NCI-H748 (cell line): ENCODE data around the gene ZC2HC1C.
A peak's percentile ranks its signal among the peaks of the same experiment; 100 is the strongest.

Experiments used
- DNase-seq: peaks from one replicate; lab custom pipeline; 2025; ENCODE audit not compliant: unreplicated experiment; lab: John Stamatoyannopoulos, UW

ZC2HC1C gene, protein sequence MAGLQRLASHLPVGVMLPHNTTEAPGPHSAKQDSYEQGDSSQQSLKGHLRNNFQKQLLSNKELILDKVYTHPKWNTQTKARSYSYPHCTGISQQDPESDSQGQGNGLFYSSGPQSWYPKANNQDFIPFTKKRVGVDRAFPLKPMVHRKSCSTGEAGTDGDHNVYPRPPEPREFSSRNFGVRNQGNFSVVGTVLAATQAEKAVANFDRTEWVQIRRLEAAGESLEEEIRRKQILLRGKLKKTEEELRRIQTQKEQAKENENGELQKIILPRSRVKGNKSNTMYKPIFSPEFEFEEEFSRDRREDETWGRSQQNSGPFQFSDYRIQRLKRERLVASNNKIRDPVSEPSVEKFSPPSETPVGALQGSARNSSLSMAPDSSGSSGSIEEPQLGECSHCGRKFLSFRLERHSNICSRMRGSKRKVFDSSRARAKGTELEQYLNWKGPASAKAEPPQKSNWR

DNA sequence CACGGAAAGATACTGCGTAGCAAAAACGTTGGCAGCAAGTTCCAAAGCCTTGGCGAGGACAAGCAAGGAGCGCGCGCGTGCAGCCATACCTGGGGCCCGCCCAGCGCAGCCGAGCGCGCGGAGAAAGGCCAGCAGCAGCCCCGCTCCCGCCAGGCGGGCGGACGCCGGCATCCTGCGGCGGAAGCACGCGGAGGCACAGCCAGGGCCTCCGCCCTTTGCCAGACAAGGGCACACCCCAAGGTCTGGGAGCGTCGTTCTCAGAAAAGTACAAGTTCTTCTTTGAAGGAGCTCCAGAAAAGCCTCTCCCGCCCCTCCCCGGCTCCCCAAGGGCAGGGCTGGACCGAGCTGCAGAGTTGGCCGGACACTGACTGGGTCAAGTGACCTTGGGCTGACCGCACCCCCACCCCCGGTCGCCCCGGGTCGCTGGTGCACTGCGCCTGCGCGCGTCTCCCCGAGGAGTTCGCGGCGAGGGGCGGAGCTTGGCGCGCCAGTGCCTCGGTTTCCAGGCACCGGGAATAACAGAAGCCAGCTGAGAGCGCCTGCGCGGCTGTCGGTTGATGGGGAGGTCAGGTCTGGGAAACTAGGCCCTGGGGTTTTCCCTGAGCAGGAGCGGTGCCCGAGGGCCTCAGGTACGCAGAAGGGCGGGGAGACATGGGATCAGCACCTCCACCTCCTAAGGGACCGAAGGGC lies at the start of gene ZC2HC1C:
Gene ZC2HC1C (plus strand): TSS at position 521 of the 690 bp plus-strand sequence. CDS start 933 bp downstream, outside the sequence.
- peak; percentile 91 for DNase-seq

DNA sequence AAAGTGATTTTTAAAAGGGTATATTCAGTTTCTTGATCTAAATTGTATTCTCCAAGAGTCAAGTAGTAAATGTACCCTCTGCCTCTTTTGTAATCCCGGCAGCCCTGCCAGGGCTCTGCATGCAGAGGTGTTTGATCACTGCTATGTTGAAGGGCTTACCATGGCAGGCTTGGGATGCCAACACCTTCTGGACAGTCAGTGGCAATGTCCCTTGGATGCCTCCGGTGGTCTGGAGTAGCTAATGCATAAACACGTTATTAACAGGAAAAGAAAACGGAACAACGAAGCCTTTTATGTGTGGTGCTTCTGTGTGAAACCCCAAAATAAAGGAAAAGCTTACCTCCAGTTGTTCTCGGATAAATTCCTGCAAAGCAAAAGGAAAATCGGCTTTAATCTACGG lies 46.8 kb upstream of the ZC2HC1C start:
- peak; percentile 10 for DNase-seq

- DNase-seq, result no peak
Observed at GRCh38 chr14:75023108-75023507, 46.3 kb upstream of the ZC2HC1C start.

DNA sequence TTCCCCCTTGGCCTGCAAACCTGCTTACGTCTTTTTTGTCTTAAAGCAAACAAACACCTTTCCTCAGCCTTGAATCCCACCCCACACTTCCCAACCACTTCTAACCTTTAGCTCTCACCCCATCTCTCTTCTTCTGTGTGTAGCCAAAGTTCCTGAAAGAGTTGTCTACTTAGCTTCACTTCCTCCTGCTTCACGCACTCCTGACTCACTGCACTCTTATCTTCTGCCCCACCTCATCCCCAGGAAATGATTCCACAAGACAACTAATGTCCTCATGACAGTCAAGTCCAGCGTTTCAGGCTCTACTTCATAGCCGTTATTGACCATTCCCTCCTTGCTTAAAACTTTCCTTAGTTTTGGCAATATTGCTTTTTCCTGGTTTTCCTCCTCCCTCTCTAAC lies 44.4 kb upstream of the ZC2HC1C start:
- DNase-seq, result no peak

GRCh38 chr14:75025876-75026275 lies 43.6 kb upstream of the ZC2HC1C start:
- no peak for DNase-seq

DNA sequence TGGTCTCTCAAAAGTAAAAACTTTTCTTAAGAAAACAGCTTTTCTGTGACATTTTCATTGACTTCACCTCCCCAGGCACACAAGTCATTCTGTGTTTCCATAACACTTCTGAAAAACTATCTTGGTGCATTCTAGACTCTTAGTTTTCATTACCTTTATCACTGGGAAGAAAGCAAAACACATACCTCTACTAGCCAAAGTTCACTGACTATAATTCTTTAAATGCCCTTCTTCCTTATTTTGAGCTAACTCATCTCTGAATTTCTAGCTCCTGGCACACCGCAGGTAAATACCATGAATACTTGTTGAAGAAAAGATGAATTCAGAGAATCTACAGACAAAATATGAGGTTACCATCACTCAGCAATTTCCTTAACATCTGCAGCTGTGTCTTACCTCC lies 39.3 kb upstream of the ZC2HC1C start:
- no peak for DNase-seq

- DNase-seq, result no peak
Observed at GRCh38 chr14:75032939-75033338, 36.5 kb upstream of the ZC2HC1C start.

- DNase-seq, result no peak
Observed at GRCh38 chr14:75040507-75040906, 28.9 kb upstream of the ZC2HC1C start.

DNA sequence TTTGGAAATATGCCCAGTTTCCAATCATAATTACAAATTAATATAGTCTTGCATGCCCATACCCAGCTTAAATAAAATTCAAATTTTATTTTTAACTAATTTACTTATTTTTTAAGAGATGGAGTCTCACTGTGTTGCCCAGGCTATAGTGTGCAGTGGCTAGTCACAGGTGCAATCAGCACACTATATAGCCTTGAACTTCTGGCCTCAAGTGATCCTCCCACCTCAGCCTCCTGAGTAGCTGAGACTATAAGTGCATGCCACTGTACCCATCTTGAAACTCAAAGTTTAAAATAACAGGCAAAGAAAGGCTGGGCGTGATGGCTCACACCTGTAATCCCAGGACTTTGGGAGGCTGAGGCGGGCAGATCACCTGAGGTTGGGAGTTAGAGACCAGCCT lies 28.5 kb upstream of the ZC2HC1C start:
- no peak for DNase-seq

- DNase-seq, result no peak
Observed at GRCh38 chr14:75041613-75042012, 27.8 kb upstream of the ZC2HC1C start.

DNA sequence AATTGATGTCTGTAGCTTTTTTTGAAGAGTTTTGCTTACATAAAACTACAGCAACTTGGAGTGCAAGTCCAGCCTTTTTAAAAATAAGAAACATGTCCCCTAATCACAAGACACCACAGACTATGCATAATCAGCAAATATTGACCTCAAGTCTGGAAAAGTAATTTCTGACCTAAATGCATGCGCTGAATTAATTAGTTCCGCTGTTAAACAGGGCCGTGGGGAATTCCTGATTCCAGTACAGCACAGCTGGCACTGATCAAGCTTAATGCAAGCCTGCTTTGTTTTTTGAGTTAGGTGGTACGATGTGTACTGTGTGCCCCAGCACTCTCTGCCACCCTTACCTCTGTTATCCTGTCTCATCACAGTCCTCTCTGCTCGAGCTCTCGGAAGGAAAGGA lies 27.4 kb upstream of the ZC2HC1C start:
- DNase-seq, result no peak

DNA sequence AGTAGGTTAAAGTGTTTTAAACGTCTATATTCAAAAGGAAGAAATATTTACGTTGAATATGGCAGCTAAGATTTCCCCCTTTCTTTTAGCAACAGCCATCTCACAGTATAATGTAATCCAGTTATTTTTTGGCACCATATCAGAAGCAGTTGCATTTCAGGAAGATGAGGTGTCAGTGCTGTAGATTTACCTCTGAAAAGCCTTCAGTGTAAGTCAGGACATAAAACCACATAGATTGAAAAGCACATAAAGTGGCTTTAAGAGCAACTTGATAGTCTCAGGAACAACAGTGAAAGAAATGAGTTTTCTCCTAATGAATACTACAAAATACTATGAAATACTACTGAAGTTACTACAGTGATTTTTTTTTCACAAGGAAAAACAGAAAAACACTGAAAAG lies 25.1 kb upstream of the ZC2HC1C start:
- no peak for DNase-seq

DNA sequence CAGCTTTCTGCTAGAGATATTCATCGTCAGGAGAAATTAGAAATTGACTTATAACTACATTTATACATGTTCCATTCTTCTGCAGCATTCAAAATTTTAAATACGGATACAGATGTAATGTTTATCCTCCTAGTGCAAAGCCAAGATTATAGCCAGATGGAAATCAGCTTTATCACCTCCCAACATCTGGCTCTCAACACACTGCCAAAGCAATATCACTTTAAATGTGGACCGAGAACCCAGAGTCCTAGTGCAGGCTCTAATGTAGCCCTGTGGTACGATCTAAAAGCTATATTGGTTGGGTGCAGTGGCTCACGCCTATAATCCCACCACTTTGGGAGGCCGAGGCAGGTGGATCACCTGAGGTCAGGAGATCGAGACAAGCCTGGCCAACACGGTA lies 24.7 kb upstream of the ZC2HC1C start:
- no peak for DNase-seq

GRCh38 chr14:75046275-75046674 lies 23.2 kb upstream of the ZC2HC1C start:
- DNase-seq, result no peak

DNA sequence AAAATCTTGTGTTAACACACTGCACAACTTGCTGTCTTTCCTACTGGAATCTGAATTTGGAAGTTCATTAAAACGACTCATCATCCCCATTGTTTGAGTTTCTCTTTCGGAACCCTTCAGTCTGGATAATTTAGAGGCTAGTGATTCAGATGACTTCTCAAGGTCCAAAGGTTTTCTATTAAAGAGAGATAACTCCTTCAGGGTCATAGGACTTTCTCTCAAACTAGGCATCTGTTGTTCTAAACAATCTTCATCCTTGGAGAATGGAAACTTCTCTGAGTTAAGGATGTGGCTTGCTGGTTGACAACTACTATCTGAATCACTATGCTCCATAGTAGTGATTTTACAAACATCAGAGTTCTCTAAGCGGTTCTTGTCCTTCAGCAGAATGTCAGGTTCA lies 22.5 kb upstream of the ZC2HC1C start:
- no peak for DNase-seq

DNA sequence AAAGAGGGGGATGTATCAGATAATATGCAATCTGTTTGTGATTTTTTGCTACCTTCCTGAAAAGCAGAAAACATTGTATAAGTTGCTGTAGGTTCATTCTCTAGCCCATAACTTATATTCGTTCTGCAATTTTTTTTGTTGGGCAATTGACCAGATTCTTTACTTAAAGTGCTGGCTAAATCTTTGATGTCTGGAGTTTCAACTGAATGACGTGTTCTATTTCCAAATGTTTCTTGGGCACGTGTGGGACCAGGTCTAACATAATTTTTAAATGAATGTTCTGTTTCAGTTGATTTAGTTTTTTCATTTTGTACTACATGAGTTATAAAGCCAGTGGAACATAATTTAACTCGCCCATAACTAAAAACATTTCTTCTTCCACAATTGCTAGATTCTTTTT lies 21.9 kb upstream of the ZC2HC1C start:
- no peak for DNase-seq

- no peak for DNase-seq
Observed at GRCh38 chr14:75048101-75048500, 21.3 kb upstream of the ZC2HC1C start.

- DNase-seq, result no peak
Observed at GRCh38 chr14:75049136-75049535, 20.3 kb upstream of the ZC2HC1C start.

- no peak for DNase-seq
Observed at GRCh38 chr14:75049731-75050201, 19.7 kb upstream of the ZC2HC1C start.

- DNase-seq, result peak; percentile 93
Observed at GRCh38 chr14:75050852-75051555, 18.4 kb upstream of the ZC2HC1C start, which contains the start of gene MLH3. Gene MLH3 (minus strand): TSS chr14:75051467. CDS start chr14:75049655, 1,812 bp downstream.

DNA sequence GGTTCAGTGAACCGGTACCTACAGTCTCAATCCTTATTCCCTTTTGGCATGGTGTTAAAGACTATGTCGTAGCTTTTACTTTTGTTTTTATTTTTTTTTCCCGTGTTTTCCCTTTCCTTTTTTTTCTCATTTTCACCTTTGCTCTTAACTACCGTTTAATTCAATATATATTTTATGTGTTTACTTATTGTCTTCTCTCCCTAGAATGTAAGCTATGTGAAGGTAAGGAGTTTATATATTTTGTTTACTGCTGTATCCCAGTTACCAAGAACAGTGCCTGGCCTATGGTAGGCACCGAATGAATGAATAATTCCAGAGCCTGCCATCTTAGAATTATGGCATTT lies 17.9 kb upstream of the ZC2HC1C start:
- no peak for DNase-seq
